Panc1 (cell line): ENCODE measurements around the gene CDKAL1.

Experiments
- REST ChIP-seq, 2 experiments: IDR thresholded peaks; 2 replicates each; pipeline ENCODE4 v1.6.1; 2011 to 2012; ENCODE audit warnings: low read depth in 2 of 2, control low read depth in 1 of 2, low read length in 1 of 2, mild to moderate bottlenecking in 1 of 2, moderate library complexity in 1 of 2; ENCODE audit not compliant: insufficient read depth in 1 of 2
- SIN3A ChIP-seq: IDR thresholded peaks from 2 replicates; pipeline ENCODE4 v1.6.1; 2012; ENCODE audit warnings: low read depth, mild to moderate bottlenecking, low read length, moderate library complexity, borderline replicate concordance; ENCODE audit not compliant: insufficient read depth
- TF ChIP-seq, protein P1 (sequence below): fragments of 450-650 bp; IDR thresholded peaks from 2 replicates; pipeline ENCODE4 v1.5.1; 2017; ENCODE audit warnings: mild to moderate bottlenecking

DNA sequence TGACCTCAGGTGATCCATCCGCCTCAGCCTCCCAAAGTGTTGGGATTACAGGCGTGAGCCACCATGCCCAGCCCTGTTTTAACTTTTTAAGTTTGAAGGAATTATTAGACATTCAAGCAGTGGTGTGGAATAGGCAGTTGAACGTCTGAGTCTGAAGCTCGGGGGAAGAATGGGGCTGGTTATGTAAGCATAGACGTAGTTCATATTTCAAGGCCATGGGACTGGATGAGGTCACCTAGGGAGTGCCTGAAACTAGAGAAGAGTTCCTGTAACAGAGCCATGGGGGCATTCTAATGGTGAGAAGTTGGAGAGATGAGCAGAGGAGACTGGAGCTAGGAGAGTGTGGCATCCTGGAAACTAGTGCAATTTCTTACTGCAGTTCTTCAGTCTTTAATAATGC is 6.4 kb downstream of the CDKAL1 start:
- TF ChIP-seq, protein P1, sequence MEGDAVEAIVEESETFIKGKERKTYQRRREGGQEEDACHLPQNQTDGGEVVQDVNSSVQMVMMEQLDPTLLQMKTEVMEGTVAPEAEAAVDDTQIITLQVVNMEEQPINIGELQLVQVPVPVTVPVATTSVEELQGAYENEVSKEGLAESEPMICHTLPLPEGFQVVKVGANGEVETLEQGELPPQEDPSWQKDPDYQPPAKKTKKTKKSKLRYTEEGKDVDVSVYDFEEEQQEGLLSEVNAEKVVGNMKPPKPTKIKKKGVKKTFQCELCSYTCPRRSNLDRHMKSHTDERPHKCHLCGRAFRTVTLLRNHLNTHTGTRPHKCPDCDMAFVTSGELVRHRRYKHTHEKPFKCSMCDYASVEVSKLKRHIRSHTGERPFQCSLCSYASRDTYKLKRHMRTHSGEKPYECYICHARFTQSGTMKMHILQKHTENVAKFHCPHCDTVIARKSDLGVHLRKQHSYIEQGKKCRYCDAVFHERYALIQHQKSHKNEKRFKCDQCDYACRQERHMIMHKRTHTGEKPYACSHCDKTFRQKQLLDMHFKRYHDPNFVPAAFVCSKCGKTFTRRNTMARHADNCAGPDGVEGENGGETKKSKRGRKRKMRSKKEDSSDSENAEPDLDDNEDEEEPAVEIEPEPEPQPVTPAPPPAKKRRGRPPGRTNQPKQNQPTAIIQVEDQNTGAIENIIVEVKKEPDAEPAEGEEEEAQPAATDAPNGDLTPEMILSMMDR: no peak
- TF ChIP-seq REST (IDR thresholded peaks at IDR 0.05; ENCODE audit: insufficient read depth in 1 of 2, low read depth in 2 of 2, low read length in 1 of 2) (no peak), SIN3A (no peak)
